BJ (cell line): ENCODE results near the gene CACNA1A. TPM values are rescaled to one million over a fixed set of nuclear protein-coding genes. Genes with fewer than 3 reads are reported as not detected.
"Not testable (repeated sequence)": the region's sequence is repeated elsewhere in the genome, so short reads cannot be mapped to it uniquely, and the experiment has no call there.

Experiments
- CTCF ChIA-PET: fragments of 350-600 bp; formaldehyde crosslinking; extraction: SDS; loops from one replicate; lab custom pipeline; 2021; ENCODE audit warnings: antibody characterized with exemption, inconsistent platforms; lab: Yijun Ruan, JAX
- POLR2A ChIA-PET: fragments of 300-600 bp; sonication (Branson Sonifier 250); formaldehyde crosslinking; extraction: SDS; loops from one replicate; lab custom pipeline; 2021; ENCODE audit warnings: antibody characterized with exemption; lab: Charles Lee
- DNase-seq: peaks from one replicate; pipeline ENCODE4 v3.0.0-alpha.2; 2011; ENCODE audit warnings: low read depth
- H3K27me3 ChIP-seq: 2 replicates; pipeline ENCODE4 v1.6.0; 2011; ENCODE audit warnings: low read length; ENCODE audit not compliant: control insufficient read depth, insufficient read depth
- H3K36me3 ChIP-seq: 2 replicates; pipeline ENCODE4 v1.5.1; 2011; ENCODE audit warnings: low read length; ENCODE audit not compliant: control insufficient read depth, insufficient read depth
- H3K4me3 ChIP-seq: 2 replicates; pipeline ENCODE4 v1.5.1; 2011; ENCODE audit warnings: low read depth, mild to moderate bottlenecking, control low read depth, low read length
- polyA plus RNA-seq: library from polyadenylated mRNA; depleted of rRNA; stranded (reverse); fragments of >200 nt; gene quantifications from 2 replicates; pipeline ENCODE4 v1.2.3, GENCODE V29; 2011
- TF ChIP-seq, protein P1 (sequence below): IDR thresholded peaks from 2 replicates; pipeline ENCODE4 v1.5.1; 2011; ENCODE audit warnings: low read depth, mild to moderate bottlenecking, control low read depth, inconsistent platforms, low read length, moderate library complexity; ENCODE audit not compliant: insufficient read depth

CACNA1A gene
- polyA plus RNA-seq, 1 experiment, result 2.9 TPM

DNA sequence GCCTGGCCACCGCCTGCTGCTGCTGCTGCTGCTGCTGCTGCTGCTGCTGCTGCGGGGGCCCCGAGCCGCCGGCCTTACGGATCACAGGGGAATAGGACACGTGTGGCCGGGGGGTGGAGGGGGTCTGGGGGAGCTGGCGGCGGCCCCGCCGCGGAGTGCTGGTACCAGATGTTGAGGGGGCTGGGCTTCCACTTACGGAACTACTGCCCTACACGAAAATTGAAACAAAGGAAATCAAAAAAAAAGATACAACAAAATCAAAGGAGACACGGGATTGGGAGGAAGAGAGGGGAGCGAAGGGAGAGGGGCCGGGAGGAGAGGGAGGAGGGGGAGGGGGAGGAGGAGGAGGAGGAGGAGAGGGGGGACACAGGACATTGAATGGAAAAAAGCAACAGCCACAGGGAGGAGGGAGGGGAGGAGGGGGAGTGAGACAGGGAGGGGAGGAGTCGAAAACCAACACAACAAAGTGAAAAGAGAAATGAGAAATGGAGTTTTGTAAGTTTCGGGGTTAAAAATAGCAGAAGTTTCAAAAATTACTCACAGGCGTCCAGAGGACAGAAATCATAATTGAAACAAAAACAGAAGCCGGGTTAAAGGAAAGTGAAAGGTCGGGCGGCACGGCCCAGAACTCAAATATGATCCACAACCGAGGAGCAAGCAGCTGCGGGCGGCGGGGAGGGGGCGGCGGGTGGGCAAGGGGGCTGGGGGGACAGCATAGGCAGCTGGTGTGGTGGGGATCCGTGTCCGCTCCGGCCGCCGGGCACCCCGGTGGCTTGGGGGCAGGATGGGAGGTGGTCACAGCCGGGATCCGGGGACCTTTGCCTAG, 298.2 kb downstream of the CACNA1A start:
- POLR2A ChIA-PET, result no interaction called here
- CTCF ChIA-PET, result no interaction called here
- H3K4me3 ChIP-seq, result peak overlapping the region; percentile 21

DNA sequence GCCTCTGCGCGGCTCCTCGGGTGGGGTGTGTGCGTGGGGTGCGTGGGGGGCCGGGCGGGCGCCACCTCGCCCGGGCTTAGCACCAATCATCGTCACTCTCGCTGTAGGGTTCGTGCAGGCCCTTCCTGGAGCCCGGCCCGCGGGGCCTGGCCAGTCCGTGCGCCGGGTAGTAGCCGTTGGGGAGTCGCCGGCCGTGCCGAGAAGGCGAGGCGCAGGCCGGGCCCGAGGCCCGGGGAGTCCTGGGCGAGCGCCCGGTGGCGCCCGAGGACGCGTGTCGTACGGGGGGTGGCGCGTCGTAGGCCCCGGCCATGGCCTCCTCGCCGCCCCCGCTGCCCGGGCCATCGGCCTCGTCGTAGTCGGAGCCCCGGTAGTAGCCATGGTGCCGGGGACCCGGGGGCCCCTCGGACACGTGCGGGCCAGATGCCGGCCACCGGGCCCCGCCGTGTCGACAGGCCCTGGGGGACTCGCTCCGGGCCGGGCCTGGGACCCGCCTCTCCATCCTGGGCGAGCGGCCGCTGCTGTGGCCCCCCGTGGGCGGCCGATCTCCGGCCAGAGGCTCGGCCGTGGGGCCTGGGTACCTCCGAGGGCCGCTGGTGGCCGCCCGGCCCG, 298.9 kb downstream of the CACNA1A start:
- POLR2A ChIA-PET, result no interaction called here
- Histone ChIP-seq H3K36me3 (no peaks in the 10 kb centered on the region), H3K27me3 (no peaks in the 10 kb centered on the region), H3K4me3 (peak overlapping the region; percentile 21)
- DNase-seq, result no peak
- TF ChIP-seq, protein P1, sequence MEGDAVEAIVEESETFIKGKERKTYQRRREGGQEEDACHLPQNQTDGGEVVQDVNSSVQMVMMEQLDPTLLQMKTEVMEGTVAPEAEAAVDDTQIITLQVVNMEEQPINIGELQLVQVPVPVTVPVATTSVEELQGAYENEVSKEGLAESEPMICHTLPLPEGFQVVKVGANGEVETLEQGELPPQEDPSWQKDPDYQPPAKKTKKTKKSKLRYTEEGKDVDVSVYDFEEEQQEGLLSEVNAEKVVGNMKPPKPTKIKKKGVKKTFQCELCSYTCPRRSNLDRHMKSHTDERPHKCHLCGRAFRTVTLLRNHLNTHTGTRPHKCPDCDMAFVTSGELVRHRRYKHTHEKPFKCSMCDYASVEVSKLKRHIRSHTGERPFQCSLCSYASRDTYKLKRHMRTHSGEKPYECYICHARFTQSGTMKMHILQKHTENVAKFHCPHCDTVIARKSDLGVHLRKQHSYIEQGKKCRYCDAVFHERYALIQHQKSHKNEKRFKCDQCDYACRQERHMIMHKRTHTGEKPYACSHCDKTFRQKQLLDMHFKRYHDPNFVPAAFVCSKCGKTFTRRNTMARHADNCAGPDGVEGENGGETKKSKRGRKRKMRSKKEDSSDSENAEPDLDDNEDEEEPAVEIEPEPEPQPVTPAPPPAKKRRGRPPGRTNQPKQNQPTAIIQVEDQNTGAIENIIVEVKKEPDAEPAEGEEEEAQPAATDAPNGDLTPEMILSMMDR, result no peak
- CTCF ChIA-PET, result interaction anchor here (2.8 kb wide), 1 partner anchor 12 kb away, joined by 13 read pairs; no protein-coding TSS in a partner anchor

More for the DNA sequence above, 298.2 kb downstream of the CACNA1A start:
- DNase-seq, result no peak
- Histone ChIP-seq H3K27me3 (no peaks in the 10 kb centered on the region), H3K36me3 (no peaks in the 10 kb centered on the region)
- TF ChIP-seq, protein P1, result no peak

DNA sequence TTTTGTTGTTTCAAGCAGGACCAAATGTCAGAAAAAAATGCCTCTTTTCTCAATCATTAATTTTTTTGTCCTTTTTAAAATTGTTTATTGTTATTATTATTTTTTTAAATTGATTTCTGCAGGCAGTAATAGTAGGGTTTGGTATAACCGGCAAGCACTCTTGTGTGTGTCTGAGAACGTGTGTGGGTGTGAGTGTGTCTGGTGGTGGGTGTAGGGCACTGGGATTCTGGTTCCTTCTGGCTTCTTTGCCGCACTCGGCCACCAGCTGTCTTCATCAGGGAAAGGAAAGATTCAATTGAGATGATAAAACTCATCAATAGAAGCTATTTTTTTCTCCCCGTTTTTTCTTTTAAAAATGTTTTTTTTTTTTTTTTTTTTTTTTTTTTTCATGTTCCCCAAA, 299.7 kb downstream of the CACNA1A start:
- H3K27me3 ChIP-seq, result no peaks in the 10 kb centered on the region
- CTCF ChIA-PET, result interaction anchor here (0.6 to 2.8 kb wide), 2 partner anchors 11 to 89 kb away, joined by 3 to 13 read pairs; partner anchors contain the start of gene NACC1
- no peaks in the 10 kb centered on the region for H3K36me3 ChIP-seq
- TF ChIP-seq, protein P1, result no peak
- H3K4me3 ChIP-seq, result no peak overlapping the region
- POLR2A ChIA-PET, result no interaction called here
- no peak for DNase-seq

DNA sequence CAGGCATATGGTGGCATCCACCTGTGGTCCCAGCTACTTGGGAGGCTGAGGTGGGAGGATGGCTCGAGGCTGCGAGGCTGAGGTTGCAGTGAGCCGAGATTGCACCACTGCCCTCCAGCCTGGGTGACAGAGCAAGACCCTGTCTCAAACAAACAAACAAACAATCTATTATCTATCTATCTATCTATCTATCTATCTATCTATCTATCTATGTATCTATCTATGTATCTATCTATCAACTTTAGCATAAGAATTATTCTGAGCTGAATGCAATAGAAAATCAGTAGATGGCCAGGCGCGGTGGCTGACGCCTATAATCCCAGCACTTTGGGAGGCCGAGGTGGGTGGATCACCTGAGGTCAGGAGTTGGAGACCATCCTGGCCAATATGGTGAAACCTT, 304.2 kb downstream of the CACNA1A start:
- H3K36me3 ChIP-seq, POLR2A ChIA-PET, H3K27me3 ChIP-seq, CTCF ChIA-PET, DNase-seq, H3K4me3 ChIP-seq: not testable (repeated sequence)

DNA sequence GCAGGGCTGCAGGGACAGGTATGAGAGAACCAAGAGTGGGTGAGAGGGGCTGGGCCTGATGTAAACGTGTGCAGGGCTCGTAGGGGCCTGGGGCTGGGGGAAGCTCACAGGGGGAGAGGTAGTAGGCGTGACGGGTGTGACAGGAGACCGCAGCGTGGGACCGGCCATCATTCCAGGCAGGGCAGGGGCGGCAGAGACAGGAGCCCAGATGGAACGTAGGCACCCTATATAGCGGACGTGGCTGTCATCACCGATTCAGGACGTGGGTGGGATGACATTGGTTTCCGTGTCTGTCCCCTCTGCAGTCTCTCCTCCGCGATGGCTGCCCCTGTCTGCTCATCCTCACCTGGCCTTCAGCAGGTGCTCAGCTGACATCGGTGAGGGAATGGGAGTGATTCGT, 307.6 kb downstream of the CACNA1A start:
- ChIA-PET CTCF (no interaction called here), POLR2A (no interaction called here)
- Histone ChIP-seq H3K36me3 (no peaks in the 10 kb centered on the region), H3K4me3 (no peak overlapping the region), H3K27me3 (no peaks in the 10 kb centered on the region)
- TF ChIP-seq, protein P1, result no peak
- DNase-seq, result no peak
